Loucy (cell line): ENCODE measurements around the gene CDK11A.

Experiments used
- H2AFZ ChIP-seq: fragments of 200-600 bp; sonication (generic); 2 replicates; pipeline ENCODE4 v1.6.0; 2016; ENCODE audit warnings: antibody characterized with exemption, mild to moderate bottlenecking, low read length, moderate library complexity
- H3F3A ChIP-seq: fragments of 200-600 bp; 2 replicates; pipeline ENCODE4 v1.6.0; 2016; ENCODE audit warnings: antibody characterized with exemption, low read depth, mild to moderate bottlenecking
- H3K27me3 ChIP-seq: fragments of 200-600 bp; sonication (generic); 2 replicates; pipeline ENCODE4 v1.6.1; 2014; ENCODE audit warnings: low read length, mild to moderate bottlenecking; ENCODE audit not compliant: insufficient read depth, poor library complexity, severe bottlenecking
- H3K36me3 ChIP-seq: fragments of 200-600 bp; sonication (generic); 2 replicates; pipeline ENCODE4 v1.6.1; 2016; ENCODE audit warnings: low read length; ENCODE audit not compliant: insufficient read depth
- H3K4me1 ChIP-seq: fragments of 200-600 bp; sonication (generic); 2 replicates; pipeline ENCODE4 v1.5.1; 2014; ENCODE audit warnings: low read length, mild to moderate bottlenecking; ENCODE audit not compliant: insufficient read depth, poor library complexity, severe bottlenecking
- H3K4me2 ChIP-seq: fragments of 200-600 bp; sonication (generic); 2 replicates; pipeline ENCODE4 v1.6.0; 2014; ENCODE audit warnings: antibody characterized with exemption, low read length, low read depth, mild to moderate bottlenecking; ENCODE audit not compliant: poor library complexity, severe bottlenecking
- H3K4me3 ChIP-seq: fragments of 200-600 bp; sonication (generic); 2 replicates; pipeline ENCODE4 v1.5.1; 2014; ENCODE audit warnings: low read length, mild to moderate bottlenecking, mixed read lengths; ENCODE audit not compliant: poor library complexity, severe bottlenecking
- H3K79me2 ChIP-seq: fragments of 200-600 bp; sonication (generic); 2 replicates; pipeline ENCODE4 v1.6.1; 2014; ENCODE audit warnings: low read length; ENCODE audit not compliant: insufficient read depth
- H3K9ac ChIP-seq: fragments of 200-600 bp; sonication (generic); 2 replicates; pipeline ENCODE4 v1.6.0; 2014; ENCODE audit warnings: mild to moderate bottlenecking, low read depth, low read length, moderate library complexity; ENCODE audit not compliant: poor library complexity, severe bottlenecking
- H3K9me2 ChIP-seq: fragments of 200-600 bp; sonication (generic); replicated peaks from 2 replicates; pipeline ENCODE4 v1.6.1; 2016; ENCODE audit warnings: low read depth, low read length, mixed read lengths
- H3K9me3 ChIP-seq: fragments of 200-600 bp; sonication (generic); 2 replicates; pipeline ENCODE4 v1.6.1; 2014; ENCODE audit warnings: mild to moderate bottlenecking, antibody characterized with exemption, low read length, low read depth; ENCODE audit not compliant: insufficient read depth
- H4K20me1 ChIP-seq: fragments of 200-600 bp; sonication (generic); 2 replicates; pipeline ENCODE4 v1.6.0; 2014; ENCODE audit warnings: antibody characterized with exemption, low read length, mild to moderate bottlenecking; ENCODE audit not compliant: insufficient read depth, poor library complexity, severe bottlenecking
- EZH2phosphoT487 ChIP-seq: fragments of 200-600 bp; IDR thresholded peaks from 2 replicates; pipeline ENCODE4 v1.6.1; 2018; ENCODE audit warnings: antibody characterized with exemption, mild to moderate bottlenecking, moderate library complexity, borderline replicate concordance
- TF ChIP-seq, protein P1 (sequence below): fragments of 200-600 bp; sonication (generic); conservative IDR thresholded peaks from 2 replicates; pipeline ENCODE4 v1.5.1; 2014; ENCODE audit warnings: mild to moderate bottlenecking, antibody characterized with exemption, low read length

CDK11A gene

GRCh38 chr1:1687846-1688245, 36.3 kb downstream of the CDK11A start:
- Histone ChIP-seq H3K4me3 (no peak overlapping the region), H3K9ac (no peak overlapping the region), H3K27me3 (no peaks in the 10 kb centered on the region), H3K36me3 (no peaks in the 10 kb centered on the region), H3K9me3 (no peaks in the 10 kb centered on the region), H3K79me2 (peaks cover 38% of the 10 kb centered on the region; the same call in 1 of the 2 replicates), H2AFZ (no peak overlapping the region), H4K20me1 (peaks cover 6% of the 10 kb centered on the region), H3K4me1 (no peaks in the 10 kb centered on the region), H3F3A (no peaks in the 10 kb centered on the region), H3K4me2 (no peak overlapping the region), H3K9me2 (no peaks in the 10 kb centered on the region)
- TF ChIP-seq, protein P1, sequence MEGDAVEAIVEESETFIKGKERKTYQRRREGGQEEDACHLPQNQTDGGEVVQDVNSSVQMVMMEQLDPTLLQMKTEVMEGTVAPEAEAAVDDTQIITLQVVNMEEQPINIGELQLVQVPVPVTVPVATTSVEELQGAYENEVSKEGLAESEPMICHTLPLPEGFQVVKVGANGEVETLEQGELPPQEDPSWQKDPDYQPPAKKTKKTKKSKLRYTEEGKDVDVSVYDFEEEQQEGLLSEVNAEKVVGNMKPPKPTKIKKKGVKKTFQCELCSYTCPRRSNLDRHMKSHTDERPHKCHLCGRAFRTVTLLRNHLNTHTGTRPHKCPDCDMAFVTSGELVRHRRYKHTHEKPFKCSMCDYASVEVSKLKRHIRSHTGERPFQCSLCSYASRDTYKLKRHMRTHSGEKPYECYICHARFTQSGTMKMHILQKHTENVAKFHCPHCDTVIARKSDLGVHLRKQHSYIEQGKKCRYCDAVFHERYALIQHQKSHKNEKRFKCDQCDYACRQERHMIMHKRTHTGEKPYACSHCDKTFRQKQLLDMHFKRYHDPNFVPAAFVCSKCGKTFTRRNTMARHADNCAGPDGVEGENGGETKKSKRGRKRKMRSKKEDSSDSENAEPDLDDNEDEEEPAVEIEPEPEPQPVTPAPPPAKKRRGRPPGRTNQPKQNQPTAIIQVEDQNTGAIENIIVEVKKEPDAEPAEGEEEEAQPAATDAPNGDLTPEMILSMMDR, result no peak
- TF ChIP-seq EZH2phosphoT487, result no peak

DNA sequence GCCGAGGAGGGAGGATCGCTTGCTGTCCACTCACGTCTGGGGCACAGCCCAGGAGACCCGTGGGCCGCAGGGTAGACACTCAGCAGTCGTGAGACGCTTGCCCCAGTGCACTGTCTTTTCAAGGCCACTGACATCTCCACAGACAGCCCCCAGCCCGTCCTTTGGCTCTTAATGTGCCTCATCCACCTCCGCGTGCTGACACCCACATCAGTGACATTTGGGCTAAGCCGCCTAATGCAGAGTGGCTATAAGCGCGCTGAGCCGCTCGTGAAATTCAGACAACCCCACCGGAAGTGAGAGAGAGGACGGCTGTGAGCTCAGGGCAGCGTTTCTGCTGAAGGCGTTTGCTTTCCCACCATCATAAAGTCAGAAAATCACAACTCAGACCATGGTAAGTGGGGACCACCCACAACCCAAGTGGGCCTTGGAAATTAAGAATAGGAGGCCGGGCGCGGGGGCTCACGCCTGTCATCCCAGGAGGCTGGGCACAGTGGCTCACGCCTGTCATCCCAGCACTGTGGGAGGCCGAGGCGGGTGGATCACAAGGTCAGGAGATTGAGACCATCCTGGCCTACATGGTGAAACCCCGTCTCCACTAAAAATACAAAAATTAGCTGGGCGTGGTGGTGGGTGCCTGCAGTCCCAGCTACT, 40.0 kb downstream of the CDK11A start:
- peaks cover 49% of the 10 kb centered on the region; the same call in 1 of the 2 replicates for H3K79me2 ChIP-seq
- no peaks in the 10 kb centered on the region for H3K27me3 ChIP-seq
- no peak for TF ChIP-seq EZH2phosphoT487
- TF ChIP-seq, protein P1, result no peak

GRCh38 chr1:1683104-1683905, 40.9 kb downstream of the CDK11A start:
- no peaks in the 10 kb centered on the region for H3K27me3 ChIP-seq
- TF ChIP-seq, protein P1, result no peak
- no peak for TF ChIP-seq EZH2phosphoT487
- no peak overlapping the region for H3K9ac ChIP-seq
- no peaks in the 10 kb centered on the region for H3K36me3 ChIP-seq
- no peak overlapping the region for H3K4me3 ChIP-seq
- H4K20me1 ChIP-seq, result peaks cover 3% of the 10 kb centered on the region
- H3K9me3 ChIP-seq, result no peaks in the 10 kb centered on the region
- H3K4me2 ChIP-seq, result no peak overlapping the region
- peaks cover 54% of the 10 kb centered on the region; the same call in 1 of the 2 replicates for H3K79me2 ChIP-seq
- H3K9me2 ChIP-seq, result no peaks in the 10 kb centered on the region
- no peaks in the 10 kb centered on the region for H3F3A ChIP-seq
- peaks cover 4% of the 10 kb centered on the region for H3K4me1 ChIP-seq
- H2AFZ ChIP-seq, result no peak overlapping the region

More for the DNA sequence above, 40.0 kb downstream of the CDK11A start:
- H2AFZ ChIP-seq, result no peak overlapping the region
- H4K20me1 ChIP-seq, result peaks cover 6% of the 10 kb centered on the region
- no peaks in the 10 kb centered on the region for H3K4me1 ChIP-seq
- no peaks in the 10 kb centered on the region for H3K9me2 ChIP-seq
- H3F3A ChIP-seq, result no peaks in the 10 kb centered on the region
- no peak overlapping the region for H3K9ac ChIP-seq
- no peak overlapping the region for H3K4me3 ChIP-seq
- no peaks in the 10 kb centered on the region for H3K36me3 ChIP-seq
- H3K9me3 ChIP-seq, result no peaks in the 10 kb centered on the region
- H3K4me2 ChIP-seq, result no peak overlapping the region
